ENCODE data around the gene CPA2.
"Not testable (repeated sequence)": the region's sequence is repeated elsewhere in the genome, so short reads cannot be mapped to it uniquely, and the experiment has no call there.

Gene CPA2

GRCh38 chr7:130226333-130226732 is 40.3 kb upstream of the CPA2 start:
- no peak overlapping the region for H3K4me2 ChIP-seq (ENCODE audit: low read depth, low read length, poor library complexity, severe bottlenecking)
- TF ChIP-seq EZH2phosphoT487 (conservative IDR thresholded peaks at IDR 0.05; ENCODE audit: low read length) = no peak
- no peak for TF ChIP-seq CTCF (IDR thresholded peaks at IDR 0.05; ENCODE audit: insufficient read depth, low read length, poor library complexity, severe bottlenecking)
- peak overlapping the region; percentile 95; the same call in 1 of the 2 replicates for H3K27ac ChIP-seq (ENCODE audit: low read depth, low read length)
- H3K9me3 ChIP-seq (ENCODE audit: insufficient read depth, low read length) = no peaks in the 10 kb centered on the region
- H3K79me2 ChIP-seq (ENCODE audit: insufficient read depth, low read length) = no peaks in the 10 kb centered on the region
- no peaks in the 10 kb centered on the region for H3K27me3 ChIP-seq (ENCODE audit: low read length)
- H3K9ac ChIP-seq (ENCODE audit: low read length) = no peak overlapping the region
- no peaks in the 10 kb centered on the region for H3K9me2 ChIP-seq (replicated peaks; ENCODE audit: insufficient read depth, low read length)
- H3K36me3 ChIP-seq (ENCODE audit: low read length) = no peaks in the 10 kb centered on the region
- H2AFZ ChIP-seq (ENCODE audit: low read depth, low read length, severe bottlenecking) = peak overlapping the region; percentile 47
- no peaks in the 10 kb centered on the region for H4K20me1 ChIP-seq (ENCODE audit: low read depth, low read length)
- H3K4me3 ChIP-seq (ENCODE audit: insufficient read depth, low read length, poor library complexity, severe bottlenecking) = no peak overlapping the region
- H3F3A ChIP-seq (ENCODE audit: insufficient read depth) = peaks cover 18% of the 10 kb centered on the region

DNA sequence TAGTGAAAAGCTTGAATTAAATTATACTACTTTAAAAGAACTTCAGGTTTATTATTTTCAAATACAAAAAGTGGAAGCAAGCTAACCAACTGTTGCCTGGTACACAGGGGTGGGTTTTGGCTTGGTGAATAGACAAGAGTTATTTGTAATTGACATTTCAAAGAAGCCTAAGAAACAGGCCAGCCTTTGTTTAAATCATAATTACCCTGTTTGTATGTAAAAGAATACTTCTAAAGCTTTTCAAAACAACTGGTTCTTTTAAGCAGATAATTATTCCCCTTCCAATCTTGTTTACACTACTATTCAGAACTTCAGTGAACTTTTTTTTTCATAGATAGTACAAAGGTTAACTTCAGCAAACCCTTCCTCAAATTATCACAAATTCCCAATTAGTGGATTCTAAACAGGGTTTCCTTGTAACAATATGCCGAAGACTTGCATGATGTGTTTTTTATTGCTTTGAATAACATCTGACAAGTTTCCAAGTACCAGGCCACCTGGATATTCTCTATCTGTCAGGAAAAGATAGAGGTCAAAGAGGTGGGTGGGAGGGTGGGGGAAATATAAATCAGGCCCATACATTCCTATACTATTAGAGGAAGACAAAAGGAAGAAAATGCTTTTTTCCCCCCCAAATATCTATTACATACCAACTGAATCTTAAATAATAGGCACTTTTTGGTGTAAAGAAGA is 38.6 kb upstream of the CPA2 start:
- peak overlapping the region; percentile 82 for H3K4me2 ChIP-seq (ENCODE audit: low read depth, low read length, poor library complexity, severe bottlenecking)
- peak overlapping the region; percentile 31 for H3K4me3 ChIP-seq (ENCODE audit: insufficient read depth, low read length, poor library complexity, severe bottlenecking)

GRCh38 chr7:130228840-130229502 is 37.7 kb upstream of the CPA2 start:
- Histone ChIP-seq H3K4me3 (ENCODE audit: insufficient read depth, low read length, poor library complexity, severe bottlenecking) (peak overlapping the region; percentile 14), H3K27ac (ENCODE audit: low read depth, low read length) (peak overlapping the region; percentile 95), H3K9me3 (ENCODE audit: insufficient read depth, low read length) (no peaks in the 10 kb centered on the region), H3K4me2 (ENCODE audit: low read depth, low read length, poor library complexity, severe bottlenecking) (peak overlapping the region; percentile 82), H2AFZ (ENCODE audit: low read depth, low read length, severe bottlenecking) (peak overlapping the region; percentile 75), H3K36me3 (ENCODE audit: low read length) (no peaks in the 10 kb centered on the region), H3K9ac (ENCODE audit: low read length) (peak overlapping the region; percentile 46), H3K79me2 (ENCODE audit: insufficient read depth, low read length) (no peaks in the 10 kb centered on the region), H3K27me3 (ENCODE audit: low read length) (no peaks in the 10 kb centered on the region), H3F3A (ENCODE audit: insufficient read depth) (peaks cover 18% of the 10 kb centered on the region), H4K20me1 (ENCODE audit: low read depth, low read length) (no peaks in the 10 kb centered on the region), H3K9me2 (replicated peaks; ENCODE audit: insufficient read depth, low read length) (no peaks in the 10 kb centered on the region)
- TF ChIP-seq CTCF (IDR thresholded peaks at IDR 0.05; ENCODE audit: insufficient read depth, low read length, poor library complexity, severe bottlenecking) = no peak
- TF ChIP-seq EZH2phosphoT487 (conservative IDR thresholded peaks at IDR 0.05; ENCODE audit: low read length) = no peak

More for the DNA sequence above, 38.6 kb upstream of the CPA2 start:
- Histone ChIP-seq H3K27ac (ENCODE audit: low read depth, low read length) (peak overlapping the region; percentile 95), H3K36me3 (ENCODE audit: low read length) (no peaks in the 10 kb centered on the region), H4K20me1 (ENCODE audit: low read depth, low read length) (no peaks in the 10 kb centered on the region), H3K9me3 (ENCODE audit: insufficient read depth, low read length) (no peaks in the 10 kb centered on the region), H3F3A (ENCODE audit: insufficient read depth) (peaks cover 18% of the 10 kb centered on the region), H3K27me3 (ENCODE audit: low read length) (no peaks in the 10 kb centered on the region), H2AFZ (ENCODE audit: low read depth, low read length, severe bottlenecking) (peak overlapping the region; percentile 75), H3K79me2 (ENCODE audit: insufficient read depth, low read length) (no peaks in the 10 kb centered on the region), H3K9ac (ENCODE audit: low read length) (peak overlapping the region; percentile 46), H3K9me2 (replicated peaks; ENCODE audit: insufficient read depth, low read length) (no peaks in the 10 kb centered on the region)
- TF ChIP-seq CTCF (IDR thresholded peaks at IDR 0.05; ENCODE audit: insufficient read depth, low read length, poor library complexity, severe bottlenecking) (no peak), EZH2phosphoT487 (conservative IDR thresholded peaks at IDR 0.05; ENCODE audit: low read length) (no peak)

GRCh38 chr7:130229981-130230380 is 36.7 kb upstream of the CPA2 start:
- H3K27me3 ChIP-seq (ENCODE audit: low read length); H3K36me3 ChIP-seq (ENCODE audit: low read length); H3K4me2 ChIP-seq (ENCODE audit: low read depth, low read length, poor library complexity, severe bottlenecking); H4K20me1 ChIP-seq (ENCODE audit: low read depth, low read length); H3K9ac ChIP-seq (ENCODE audit: low read length); H3K9me2 ChIP-seq (replicated peaks; ENCODE audit: insufficient read depth, low read length); H2AFZ ChIP-seq (ENCODE audit: low read depth, low read length, severe bottlenecking); H3K4me3 ChIP-seq (ENCODE audit: insufficient read depth, low read length, poor library complexity, severe bottlenecking); H3K79me2 ChIP-seq (ENCODE audit: insufficient read depth, low read length); H3K9me3 ChIP-seq (ENCODE audit: insufficient read depth, low read length): not testable (repeated sequence)
- Histone ChIP-seq H3F3A (ENCODE audit: insufficient read depth) (peaks cover 18% of the 10 kb centered on the region), H3K27ac (ENCODE audit: low read depth, low read length) (peak overlapping the region; percentile 95)
